ENCODE measurements around the gene CBFA2T2. TPM values are rescaled to one million over a fixed set of nuclear protein-coding genes. Genes with fewer than 3 reads are reported as not detected.
"Not testable (repeated sequence)": the region's sequence is repeated elsewhere in the genome, so short reads cannot be mapped to it uniquely, and the experiment has no call there.

Gene CBFA2T2
- total RNA-seq, 1 donor from 2014 or later = 15.7 TPM

- H3K4me1 ChIP-seq = no peaks in the 10 kb centered on the region
- DNase-seq (no peak), ATAC-seq (no peak)
- no peak for TF ChIP-seq CTCF (IDR thresholded peaks at IDR 0.05)
- H3K4me3 ChIP-seq = no peak overlapping the region
- no peaks in the 10 kb centered on the region for H3K9me3 ChIP-seq
- no peaks in the 10 kb centered on the region for H3K27me3 ChIP-seq
- H3K36me3 ChIP-seq = no peaks in the 10 kb centered on the region
- H3K27ac ChIP-seq = no peak overlapping the region
- intact Hi-C loops (cut with DNase I) = loop anchor here (10.0 kb wide), 1 partner anchor 195 kb away; no protein-coding TSS in a partner anchor
Observed at GRCh38 chr20:33459599-33459998, 30.3 kb upstream of the CBFA2T2 start.

- H3K27ac ChIP-seq = no peak overlapping the region
- no peaks in the 10 kb centered on the region for H3K27me3 ChIP-seq
- no peak for ATAC-seq
- no peaks in the 10 kb centered on the region for H3K9me3 ChIP-seq
- no peaks in the 10 kb centered on the region for H3K36me3 ChIP-seq
- H3K4me3 ChIP-seq = no peak overlapping the region
- no peak for TF ChIP-seq CTCF (IDR thresholded peaks at IDR 0.05)
- intact Hi-C loops (cut with DNase I) = no loop called here
- no peaks in the 10 kb centered on the region for H3K4me1 ChIP-seq
- no peak for DNase-seq
Observed at GRCh38 chr20:33460711-33461110, 29.2 kb upstream of the CBFA2T2 start.

- no peak for ATAC-seq
- DNase-seq = no peak
- Histone ChIP-seq H3K4me3 (no peak overlapping the region), H3K9me3 (no peaks in the 10 kb centered on the region), H3K36me3 (no peaks in the 10 kb centered on the region), H3K4me1 (no peaks in the 10 kb centered on the region), H3K27ac (no peak overlapping the region), H3K27me3 (no peaks in the 10 kb centered on the region)
- intact Hi-C loops (cut with DNase I) = no loop called here
- no peak for TF ChIP-seq CTCF (IDR thresholded peaks at IDR 0.05)
Observed at GRCh38 chr20:33463332-33464101, 26.4 kb upstream of the CBFA2T2 start.

- ATAC-seq; intact Hi-C loops (cut with DNase I); H3K4me3 ChIP-seq; H3K27ac ChIP-seq; DNase-seq; H3K9me3 ChIP-seq; H3K36me3 ChIP-seq; H3K27me3 ChIP-seq; H3K4me1 ChIP-seq: not testable (repeated sequence)
Observed at GRCh38 chr20:33464759-33465158, 25.1 kb upstream of the CBFA2T2 start.

DNA sequence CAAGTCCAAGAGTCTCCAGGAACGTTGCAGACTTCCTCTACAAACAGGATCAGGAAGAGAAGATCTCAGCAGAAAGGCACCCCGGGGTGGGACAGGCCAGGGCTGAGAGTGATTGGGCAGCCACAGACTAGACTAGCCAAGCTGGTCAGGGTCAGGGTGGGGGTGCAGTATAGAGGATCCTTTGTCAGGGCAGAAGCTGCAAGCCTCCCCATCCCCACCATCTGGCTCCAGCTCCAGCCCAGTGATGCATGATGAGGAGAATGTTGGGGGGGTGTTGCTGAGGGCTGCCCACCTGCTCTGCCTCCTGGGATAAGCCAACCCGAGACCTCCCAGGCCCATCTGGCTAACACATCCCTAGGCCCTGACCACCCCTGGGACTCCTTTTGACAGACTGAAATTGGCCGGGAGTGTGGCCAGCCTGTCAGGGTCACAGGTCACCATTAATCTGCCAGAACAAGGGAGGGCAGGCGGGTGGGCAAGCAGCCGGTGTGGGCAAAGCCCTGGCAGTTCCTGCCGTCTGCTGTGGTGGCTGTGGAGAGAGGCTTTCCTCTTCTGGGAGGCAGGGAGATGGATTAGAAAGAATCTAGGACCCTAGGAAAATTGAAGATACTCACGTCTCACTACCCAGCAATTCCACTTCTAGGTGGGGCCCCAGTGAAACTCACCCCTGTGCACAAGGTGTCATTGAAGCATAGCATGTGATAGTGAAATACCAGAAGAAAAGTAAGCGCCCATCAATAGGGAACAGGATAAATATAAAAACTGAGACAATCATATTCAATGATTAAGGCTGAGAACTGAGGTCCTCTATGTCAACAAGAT lies 24.2 kb upstream of the CBFA2T2 start:
- H3K4me1 ChIP-seq = no peaks in the 10 kb centered on the region
- H3K9me3 ChIP-seq = no peaks in the 10 kb centered on the region
- H3K36me3 ChIP-seq = no peaks in the 10 kb centered on the region
- no peaks in the 10 kb centered on the region for H3K27me3 ChIP-seq
- H3K27ac ChIP-seq = no peak overlapping the region
- H3K4me3 ChIP-seq = no peak overlapping the region
- DNase-seq = no peak
- no peak for ATAC-seq
- no peak for TF ChIP-seq CTCF (IDR thresholded peaks at IDR 0.05)
- intact Hi-C loops (cut with DNase I) = no loop called here

- intact Hi-C loops (cut with DNase I) = no loop called here
- H3K4me1 ChIP-seq = no peaks in the 10 kb centered on the region
- TF ChIP-seq CTCF (IDR thresholded peaks at IDR 0.05) = no peak
Observed at GRCh38 chr20:33466303-33466646, 23.6 kb upstream of the CBFA2T2 start.

More at GRCh38 chr20:33466303-33466646, 23.6 kb upstream of the CBFA2T2 start:
- H3K27ac ChIP-seq = no peak overlapping the region
- H3K36me3 ChIP-seq = no peaks in the 10 kb centered on the region
- no peak for ATAC-seq
- no peak for DNase-seq
- H3K27me3 ChIP-seq = no peaks in the 10 kb centered on the region
- H3K4me3 ChIP-seq = no peak overlapping the region
- no peaks in the 10 kb centered on the region for H3K9me3 ChIP-seq

All from upper lobe of right lung (tissue), 1 donor.